GOT3 (cell line): ENCODE measurements around the gene ADGRF5.
"Not testable (repeated sequence)": the region's sequence is repeated elsewhere in the genome, so short reads cannot be mapped to it uniquely, and the experiment has no call there.

Source experiments
- DNase-seq: peaks from one replicate; lab custom pipeline; 2025; ENCODE audit warnings: mixed read lengths; lab: John Stamatoyannopoulos, UW

The ADGRF5 gene

DNA sequence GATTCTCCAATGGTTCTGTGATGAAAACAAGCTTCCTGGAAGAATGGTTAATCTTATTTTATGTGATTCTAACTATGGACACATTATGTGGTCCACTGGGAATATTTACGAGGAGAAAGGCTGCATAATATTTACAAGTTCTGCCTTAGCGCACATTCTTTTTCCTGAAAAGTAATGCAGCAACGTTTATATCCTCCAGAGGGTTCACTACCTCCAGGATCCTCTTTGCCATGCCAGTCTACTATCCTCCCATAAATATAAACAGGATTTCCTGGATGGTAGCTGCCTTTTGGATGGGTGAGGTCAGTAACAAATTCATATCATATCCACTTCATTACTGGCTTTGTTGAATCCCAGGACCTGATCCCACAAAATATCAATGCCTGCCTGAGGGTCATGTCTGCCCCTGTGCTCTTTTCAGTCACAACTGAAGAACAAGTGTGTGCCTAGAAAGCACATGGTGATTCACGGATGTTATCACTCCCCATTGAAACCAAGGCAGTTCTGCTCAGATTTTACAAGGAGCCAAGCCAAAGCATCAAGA is 30.4 kb downstream of the ADGRF5 start:
- no peak for DNase-seq

DNA sequence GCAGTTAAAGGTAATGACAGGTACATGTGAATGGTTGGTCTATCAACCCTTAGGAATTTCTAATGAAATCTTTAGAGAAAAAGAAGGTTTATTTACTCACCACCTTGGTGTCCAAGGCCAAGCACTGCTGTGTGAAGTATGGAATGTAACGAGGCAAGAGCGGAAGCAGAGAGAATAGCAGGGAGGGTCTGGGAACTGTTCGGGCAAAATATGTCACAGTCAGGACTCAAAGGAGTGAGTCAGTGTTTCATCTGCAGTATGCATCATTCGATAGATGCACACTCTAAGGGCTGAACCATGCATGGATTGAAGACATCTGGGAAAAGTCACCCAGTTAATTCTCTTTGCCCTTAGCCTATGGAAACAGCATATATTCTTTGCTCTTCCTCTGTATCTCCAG is 33.2 kb downstream of the ADGRF5 start:
- no peak for DNase-seq

GRCh38 chr6:46888031-46888430 is 33.7 kb downstream of the ADGRF5 start:
- no peak for DNase-seq

DNA sequence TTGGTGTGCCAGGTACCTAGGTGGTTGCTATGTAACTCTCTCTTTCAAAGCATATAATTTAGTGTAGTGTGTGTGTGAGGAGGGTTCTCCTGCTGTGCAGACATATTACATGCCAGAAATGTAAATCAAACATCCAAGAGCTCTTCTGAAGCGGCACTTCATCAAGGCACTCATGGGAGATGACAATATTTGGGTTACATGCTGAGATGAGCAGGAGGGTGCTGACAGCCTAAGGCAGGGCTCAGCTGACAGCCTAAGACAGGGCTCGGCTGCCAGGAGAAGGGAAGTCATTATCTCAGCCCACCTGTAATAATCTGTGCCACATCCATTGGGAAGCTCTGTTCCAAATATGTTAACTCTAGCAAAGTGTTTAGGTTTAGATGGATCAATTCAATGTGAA is 39.1 kb downstream of the ADGRF5 start:
- no peak for DNase-seq

DNA sequence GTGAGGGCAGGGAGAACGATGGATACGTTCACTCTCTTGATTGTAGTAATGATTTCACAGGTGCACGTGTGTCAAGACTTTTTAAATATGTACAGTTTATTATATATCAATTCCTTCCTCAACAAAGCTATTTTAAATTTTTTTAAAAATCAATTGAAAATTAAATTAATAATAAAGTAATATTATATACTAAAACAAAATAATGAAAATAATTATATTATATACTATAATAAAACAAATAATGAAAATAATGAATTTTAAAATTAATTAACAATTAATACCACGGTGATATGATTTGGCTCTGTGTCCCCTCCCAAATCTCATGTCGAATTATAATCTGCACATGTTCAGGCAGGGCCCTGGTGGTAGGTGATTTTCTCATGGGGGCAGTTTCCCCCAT is 42.7 kb downstream of the ADGRF5 start:
- DNase-seq, result no peak

GRCh38 chr6:46876126-46876525 is 45.6 kb downstream of the ADGRF5 start:
- DNase-seq, result no peak

DNA sequence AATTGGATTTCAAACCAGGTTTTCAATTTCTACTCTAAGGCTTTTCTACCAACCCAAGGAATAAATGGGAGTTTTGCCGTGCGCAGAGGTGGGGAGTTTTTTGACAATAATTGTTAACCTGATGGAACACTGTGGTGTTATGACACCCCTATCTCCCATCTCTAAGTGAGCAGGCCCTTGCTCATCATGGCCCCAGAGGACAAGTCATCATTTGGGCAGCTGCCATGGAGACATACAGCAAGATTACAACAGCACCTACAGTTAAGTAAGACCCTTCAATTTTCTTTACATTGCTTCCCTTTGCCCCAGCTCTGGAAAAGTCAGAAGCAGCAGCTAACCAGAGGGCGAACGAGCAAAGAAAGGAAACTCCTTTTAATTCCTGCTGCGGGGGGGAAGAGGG is 54.3 kb downstream of the ADGRF5 start:
- DNase-seq, result no peak

- DNase-seq, result no peak
Measured at GRCh38 chr6:46865221-46865620, 56.5 kb downstream of the ADGRF5 start.

GRCh38 chr6:46863791-46864190 is 57.9 kb downstream of the ADGRF5 start:
- no peak for DNase-seq

DNA sequence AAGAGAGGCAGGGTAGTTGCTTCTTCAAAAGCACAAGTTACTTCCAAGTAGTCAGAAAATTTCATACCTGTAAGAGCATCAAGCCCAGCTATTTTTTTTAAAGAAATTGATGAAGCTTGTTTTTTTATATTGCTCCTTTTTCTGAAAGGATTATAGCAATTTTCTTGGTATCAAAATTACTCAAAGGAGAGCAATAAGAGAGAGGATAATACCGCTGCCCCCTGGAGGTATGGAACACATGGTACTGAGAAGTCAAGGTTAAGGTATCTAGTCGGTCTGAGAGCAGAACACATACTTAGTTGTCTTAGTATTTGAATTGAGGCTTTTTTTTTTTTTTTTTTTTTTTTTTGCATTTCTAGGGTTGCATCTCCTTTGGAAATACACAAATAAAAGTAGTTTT is 59.4 kb downstream of the ADGRF5 start:
- DNase-seq, result no peak

DNA sequence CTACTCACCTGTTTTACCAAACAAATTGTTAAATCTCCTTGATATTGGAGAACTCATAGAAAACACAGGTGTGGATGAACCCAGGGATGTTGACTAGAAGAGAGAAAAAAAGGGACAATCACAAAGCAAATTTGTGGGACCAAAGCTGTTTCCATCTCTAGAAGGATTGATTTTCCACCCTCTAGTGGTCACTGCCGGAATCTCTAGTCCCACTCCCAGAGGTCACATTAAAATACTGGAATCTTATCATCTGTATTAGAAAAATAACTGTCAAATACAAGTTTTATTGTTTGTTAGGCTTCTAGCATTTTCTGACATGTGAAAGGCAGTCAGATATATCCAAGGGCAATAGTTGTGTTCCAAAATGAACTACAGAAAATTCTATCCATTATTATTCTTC is 65.8 kb downstream of the ADGRF5 start:
- DNase-seq, result not testable (repeated sequence)

GRCh38 chr6:46851576-46851975 is 70.2 kb downstream of the ADGRF5 start:
- not testable (repeated sequence) for DNase-seq

- no peak for DNase-seq
Measured at GRCh38 chr6:46850792-46851191, 70.9 kb downstream of the ADGRF5 start.

DNA sequence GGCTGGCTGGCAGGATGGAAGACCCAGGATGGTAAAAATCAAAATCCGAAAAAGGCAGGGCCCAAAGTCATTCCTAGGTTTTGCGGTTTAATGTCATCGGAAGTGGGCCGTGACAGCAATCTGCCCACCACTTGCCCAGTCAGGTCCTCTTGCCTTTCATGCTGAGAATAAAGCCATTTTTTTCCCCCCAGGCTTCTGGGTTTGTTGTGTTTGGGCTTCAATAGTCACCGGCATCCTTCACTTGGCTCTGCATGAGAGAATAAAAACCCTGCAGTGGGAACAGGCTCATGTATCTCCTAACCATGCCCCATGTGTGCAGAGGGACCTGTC is 72.4 kb downstream of the ADGRF5 start:
- DNase-seq, result no peak

GRCh38 chr6:46848684-46849360 is 72.9 kb downstream of the ADGRF5 start:
- peak; percentile 21 for DNase-seq

GRCh38 chr6:46845126-46845525 is 76.6 kb downstream of the ADGRF5 start:
- no peak for DNase-seq

- DNase-seq, result not testable (repeated sequence)
Measured at GRCh38 chr6:46842252-46842846, 79.4 kb downstream of the ADGRF5 start.

DNA sequence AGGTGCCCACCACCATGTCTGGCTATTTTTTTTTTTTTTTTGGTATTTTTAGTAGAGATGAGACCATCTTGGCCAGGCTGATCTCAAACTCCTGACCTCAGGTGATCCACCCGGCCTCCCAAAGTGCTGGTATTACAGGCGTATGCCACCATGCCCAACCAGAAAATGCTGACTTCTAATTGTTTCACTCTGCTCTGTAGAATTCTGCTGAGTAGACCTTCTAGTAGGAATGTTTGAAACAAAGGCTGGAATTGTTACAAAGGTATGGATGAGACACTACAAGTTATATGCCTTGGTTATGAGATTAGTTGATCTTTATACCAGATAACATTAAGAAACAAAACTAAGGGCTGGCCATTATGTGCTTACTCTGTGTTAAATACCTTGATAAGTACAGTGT is 83.7 kb downstream of the ADGRF5 start:
- DNase-seq, result no peak

DNA sequence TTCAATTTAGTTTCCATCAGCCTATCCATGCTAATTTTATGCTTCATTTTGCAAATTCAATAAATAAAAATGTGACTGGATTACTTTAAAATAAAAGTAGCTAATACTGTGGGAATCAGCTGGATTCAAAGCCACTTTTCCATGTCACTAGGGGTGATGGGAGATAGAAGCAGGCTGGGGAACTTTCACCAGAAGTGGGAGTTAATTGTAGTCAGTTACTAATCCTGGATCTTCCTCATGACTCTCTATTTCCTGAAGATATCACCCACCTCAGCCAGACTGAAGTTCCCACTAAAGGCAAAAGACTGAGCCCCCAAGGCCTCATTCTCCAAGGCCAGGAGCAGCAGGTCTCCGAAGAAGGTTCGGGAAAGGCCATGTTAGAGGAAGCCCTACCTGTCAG is 86.7 kb downstream of the ADGRF5 start:
- DNase-seq, result not testable (repeated sequence)

- not testable (repeated sequence) for DNase-seq
Measured at GRCh38 chr6:46834257-46834916, 87.4 kb downstream of the ADGRF5 start.

DNA sequence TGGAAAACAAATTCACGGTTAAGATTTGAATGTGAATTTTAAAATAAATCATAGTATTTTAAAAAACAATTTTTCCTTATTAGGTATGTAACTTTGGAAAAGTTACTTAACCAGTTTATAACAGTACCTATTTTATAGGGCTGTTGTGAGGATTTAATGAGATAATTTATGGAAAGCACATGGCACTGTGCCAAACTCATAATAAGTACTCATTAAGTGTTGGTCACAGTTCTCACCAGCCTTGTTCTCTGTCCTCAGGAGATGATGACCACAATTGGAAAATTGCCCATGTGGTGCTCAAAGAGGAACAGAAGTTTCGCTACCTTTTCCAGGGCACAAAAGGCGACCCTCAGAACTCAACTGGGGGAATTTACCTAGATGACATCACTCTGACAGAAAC is 88.9 kb downstream of the ADGRF5 start:
- no peak for DNase-seq

DNA sequence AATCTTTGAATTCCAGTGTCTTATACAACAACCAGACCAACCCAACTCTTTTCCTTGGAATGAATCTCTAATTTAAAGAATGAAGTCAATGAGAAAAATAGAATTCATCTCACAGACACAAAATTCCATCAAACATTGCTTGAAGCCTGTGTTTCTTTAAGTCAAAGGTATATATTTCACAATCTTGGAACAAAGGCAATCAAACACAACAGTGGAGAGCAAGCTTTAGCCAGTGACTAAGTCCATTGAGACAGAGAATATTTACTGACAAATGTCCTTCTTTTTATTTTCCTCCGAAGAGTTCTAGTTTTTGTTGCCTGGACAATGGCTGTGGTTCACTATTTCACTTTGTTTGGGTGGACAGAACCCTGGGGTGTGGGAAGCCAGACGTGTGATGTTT is 92.8 kb downstream of the ADGRF5 start:
- no peak for DNase-seq

DNA sequence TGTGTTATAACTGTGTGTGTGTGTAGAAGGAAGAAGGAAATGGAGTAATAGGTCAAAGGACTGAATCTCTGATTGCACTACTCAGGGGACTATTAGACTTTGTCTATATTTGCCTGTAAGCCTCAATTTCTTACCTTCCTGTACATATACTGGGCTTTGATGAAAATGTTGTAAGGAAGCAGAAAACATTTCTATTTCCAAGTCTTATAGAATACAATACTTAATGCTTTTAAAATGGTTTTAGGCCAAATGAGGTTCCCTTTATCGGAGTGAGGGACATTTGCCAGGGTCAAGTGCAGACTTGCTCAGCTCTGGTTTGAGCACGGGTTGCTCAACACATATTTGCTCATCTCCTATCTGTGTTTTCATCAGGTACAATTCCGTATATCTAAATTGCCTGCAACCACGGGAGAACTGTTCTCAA is 100.3 kb downstream of the ADGRF5 start:
- no peak for DNase-seq
